Hematopoietic multipotent progenitor cell (in vitro differentiated cells): ENCODE measurements around the gene STAT6. TPM values are rescaled to one million over a fixed set of nuclear protein-coding genes. Genes with fewer than 3 reads are reported as not detected.

Source experiments
- DNase-seq, 3 donors: peaks; one replicate each; pipeline ENCODE4 v3.0.0-alpha.2; 2011 to 2015; ENCODE audit warnings: low read depth in 2 of 3, low spot score in 2 of 3
- total RNA-seq: library from RNA; depleted of rRNA; stranded (reverse); fragments of >200 nt; gene quantifications from one replicate; pipeline ENCODE4 v1.2.3, GENCODE V29; 2012

STAT6 gene
- total RNA-seq, 1 donor = 115 TPM

- DNase-seq = no peak
Measured at GRCh38 chr12:57146961-57147944, 36.1 kb upstream of the STAT6 start, which contains the start of gene LRP1-AS. Gene LRP1-AS, minus strand, starts transcription at chr12:57147619.

- DNase-seq = no peak
Measured at GRCh38 chr12:57146092-57146491, 34.9 kb upstream of the STAT6 start.

- DNase-seq = no peak
Measured at GRCh38 chr12:57145460-57146059, 34.4 kb upstream of the STAT6 start.

- no peak for DNase-seq
Measured at GRCh38 chr12:57143454-57143853, 32.3 kb upstream of the STAT6 start.

GRCh38 chr12:57142727-57143126 is 31.6 kb upstream of the STAT6 start:
- no peak for DNase-seq

- no peak for DNase-seq
Measured at GRCh38 chr12:57142121-57142520, 31.0 kb upstream of the STAT6 start.

GRCh38 chr12:57141249-57141648 is 30.1 kb upstream of the STAT6 start:
- no peak for DNase-seq

- no peak for DNase-seq
Measured at GRCh38 chr12:57139796-57140649, 28.9 kb upstream of the STAT6 start.

- DNase-seq = no peak
Measured at GRCh38 chr12:57138526-57139272, 27.5 kb upstream of the STAT6 start.

GRCh38 chr12:57135527-57136326 is 24.6 kb upstream of the STAT6 start:
- DNase-seq = no peak

- DNase-seq = no peak
Measured at GRCh38 chr12:57134949-57135348, 23.8 kb upstream of the STAT6 start.

GRCh38 chr12:57133916-57134315 is 22.8 kb upstream of the STAT6 start:
- DNase-seq = no peak

- DNase-seq = no peak
Measured at GRCh38 chr12:57133013-57133569, 21.9 kb upstream of the STAT6 start.

- DNase-seq = no peak
Measured at GRCh38 chr12:57131896-57132744, 21.0 kb upstream of the STAT6 start.

- DNase-seq = no peak
Measured at GRCh38 chr12:57130941-57131340, 19.8 kb upstream of the STAT6 start.

GRCh38 chr12:57129889-57130288 is 18.7 kb upstream of the STAT6 start:
- peak in 2 of 3 donors; percentile 26 to 35 for DNase-seq

- DNase-seq = no peak
Measured at GRCh38 chr12:57129321-57129842, 18.2 kb upstream of the STAT6 start.
